GM19455 (cell line): ENCODE measurements around the gene TOGARAM2.

ENCODE experiments used
- ATAC-seq: cut with Tn5 transposase; IDR thresholded peaks from one replicate; pipeline ENCODE4 v1.9.1; 2021; ENCODE audit not compliant: unreplicated experiment

Gene TOGARAM2

GRCh38 chr2:29017716-29018435 is 36.8 kb downstream of the TOGARAM2 start:
- ATAC-seq = no peak

GRCh38 chr2:29021886-29022285 is 40.8 kb downstream of the TOGARAM2 start:
- ATAC-seq = no peak

- ATAC-seq = no peak
Observed at GRCh38 chr2:29022679-29023078, 41.6 kb downstream of the TOGARAM2 start.

GRCh38 chr2:29023188-29023587 is 42.1 kb downstream of the TOGARAM2 start:
- ATAC-seq = no peak

- no peak for ATAC-seq
Observed at GRCh38 chr2:29024882-29025430, 43.9 kb downstream of the TOGARAM2 start.

GRCh38 chr2:29025711-29026110 is 44.6 kb downstream of the TOGARAM2 start:
- no peak for ATAC-seq

GRCh38 chr2:29031046-29031445 is 49.9 kb downstream of the TOGARAM2 start:
- no peak for ATAC-seq

GRCh38 chr2:29032189-29032588 is 51.1 kb downstream of the TOGARAM2 start:
- ATAC-seq = no peak

GRCh38 chr2:29033172-29033571 is 52.1 kb downstream of the TOGARAM2 start:
- ATAC-seq = no peak

GRCh38 chr2:29033656-29034055 is 52.6 kb downstream of the TOGARAM2 start:
- ATAC-seq = no peak

GRCh38 chr2:29035016-29035745 is 54.1 kb downstream of the TOGARAM2 start:
- no peak for ATAC-seq

GRCh38 chr2:29039718-29040480 is 58.8 kb downstream of the TOGARAM2 start:
- no peak for ATAC-seq

GRCh38 chr2:29040552-29040951 is 59.5 kb downstream of the TOGARAM2 start:
- no peak for ATAC-seq

GRCh38 chr2:29041161-29041660 is 60.1 kb downstream of the TOGARAM2 start:
- no peak for ATAC-seq

GRCh38 chr2:29042561-29043075 is 61.5 kb downstream of the TOGARAM2 start:
- no peak for ATAC-seq

GRCh38 chr2:29044459-29044858 is 63.4 kb downstream of the TOGARAM2 start:
- no peak for ATAC-seq

- ATAC-seq = no peak
Observed at GRCh38 chr2:29046321-29046720, 65.2 kb downstream of the TOGARAM2 start.

- ATAC-seq = no peak
Observed at GRCh38 chr2:29047083-29047845, 66.2 kb downstream of the TOGARAM2 start.

GRCh38 chr2:29050591-29050990 is 69.5 kb downstream of the TOGARAM2 start:
- no peak for ATAC-seq

GRCh38 chr2:29051730-29052129 is 70.6 kb downstream of the TOGARAM2 start:
- ATAC-seq = no peak
